Measurements from ENCODE around the gene HLCS.
"Not testable (repeated sequence)": the region's sequence is repeated elsewhere in the genome, so short reads cannot be mapped to it uniquely, and the experiment has no call there.

The HLCS gene

DNA sequence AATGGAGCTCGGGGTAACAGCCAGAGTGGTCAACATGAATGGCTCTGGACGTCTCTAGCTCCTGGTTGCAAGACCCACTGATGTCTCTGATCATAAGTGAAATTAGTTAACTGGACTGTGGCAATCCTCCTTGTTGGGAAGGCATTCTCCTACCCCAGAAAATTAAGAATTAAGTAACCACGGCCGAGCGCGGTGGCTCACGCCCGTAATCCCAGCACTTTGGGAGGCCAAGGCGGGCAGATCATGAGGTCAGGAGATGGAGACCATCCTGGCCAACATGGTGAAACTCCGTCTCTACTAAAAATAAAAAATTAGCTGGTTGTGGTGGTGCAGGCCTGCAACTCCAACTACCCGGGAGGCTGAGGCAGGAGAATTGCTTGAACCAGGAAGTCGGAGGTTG is 14.1 kb downstream of the HLCS start:
- not testable (repeated sequence) for DNase-seq

DNA sequence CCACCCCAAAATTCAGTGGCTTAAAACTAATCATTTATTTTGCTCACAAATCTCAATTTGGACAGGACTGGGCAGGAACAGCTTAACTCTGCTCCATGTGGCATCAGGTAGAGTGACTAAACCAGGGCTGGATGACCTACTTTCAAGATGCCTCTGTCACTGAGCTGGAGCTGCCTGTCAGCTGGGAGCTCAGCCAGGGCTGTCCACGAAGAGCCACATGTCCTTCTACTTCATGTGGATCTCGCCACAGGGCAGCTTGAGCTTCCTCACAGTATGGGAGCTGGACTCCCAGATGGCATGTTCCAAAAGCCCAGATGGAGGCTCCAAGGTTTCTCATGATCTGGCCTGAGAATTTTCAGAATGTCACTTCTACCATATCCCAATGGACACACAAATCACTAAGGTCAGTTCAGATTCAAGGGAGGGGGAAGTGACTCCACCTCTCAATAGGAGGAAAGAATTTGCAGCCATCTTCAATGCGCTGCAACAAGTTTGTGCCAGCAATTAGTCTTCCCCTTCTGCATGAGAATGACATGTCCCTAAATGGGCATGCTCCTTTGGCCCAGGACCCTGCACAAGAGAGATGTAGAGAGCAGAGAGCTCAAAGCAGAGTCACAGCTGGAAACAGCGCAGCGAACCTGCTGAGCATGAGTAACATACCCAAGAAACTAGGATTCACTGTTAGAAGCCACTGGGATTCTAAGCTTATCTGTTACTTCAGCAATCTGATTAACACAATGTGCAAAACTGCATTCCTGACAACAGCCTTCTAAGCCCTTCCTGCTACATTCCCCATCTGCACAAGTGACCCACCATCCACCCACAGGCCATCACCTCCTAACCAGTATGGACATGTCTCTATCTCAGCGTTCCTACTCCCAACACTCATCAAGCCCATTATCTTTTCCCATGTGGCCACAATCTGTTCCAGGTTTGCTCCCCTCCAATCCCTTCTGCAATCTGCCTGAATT is 17.0 kb downstream of the HLCS start:
- no peak for DNase-seq

GRCh38 chr21:36948686-36949085 is 17.8 kb downstream of the HLCS start:
- DNase-seq: no peak

GRCh38 chr21:36946949-36947356 is 19.5 kb downstream of the HLCS start:
- DNase-seq: no peak

GRCh38 chr21:36945496-36946138 is 20.9 kb downstream of the HLCS start:
- no peak for DNase-seq

- no peak for DNase-seq
Observed at GRCh38 chr21:36936361-36937135, 29.9 kb downstream of the HLCS start.

GRCh38 chr21:36934864-36935420 is 31.5 kb downstream of the HLCS start:
- no peak for DNase-seq

DNA sequence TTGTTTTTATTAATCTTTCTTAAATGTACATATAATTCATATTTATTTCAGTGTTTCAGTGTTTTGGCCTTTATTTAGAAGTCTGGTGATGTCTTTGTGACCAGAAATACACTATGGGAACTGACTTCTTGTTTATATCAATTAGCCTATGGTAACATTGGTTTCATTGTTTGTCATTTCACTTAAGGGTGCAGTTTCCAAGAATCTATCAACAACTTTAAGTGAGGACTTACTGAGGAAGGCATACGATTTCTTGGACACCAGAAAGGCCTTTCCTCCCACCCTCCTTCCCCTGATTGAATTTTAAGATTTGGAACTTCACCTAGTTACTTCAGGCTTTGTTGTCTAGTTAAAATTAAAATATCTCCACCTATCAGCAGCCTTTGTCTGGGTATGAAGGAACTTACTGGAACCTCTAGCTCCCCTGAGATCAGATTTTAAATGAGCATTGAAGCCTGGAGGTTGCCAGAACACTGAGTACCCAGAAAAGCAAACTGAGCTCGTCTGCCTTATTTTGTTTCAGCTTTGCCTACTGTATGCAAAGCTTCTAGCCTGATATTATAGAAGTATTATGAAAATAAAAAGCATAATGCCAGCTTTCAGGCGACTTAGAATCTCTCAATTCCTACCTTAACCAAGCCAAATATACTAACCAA is 34.2 kb downstream of the HLCS start:
- DNase-seq: no peak

GRCh38 chr21:36929622-36930021 is 36.8 kb downstream of the HLCS start:
- DNase-seq: no peak

DNA sequence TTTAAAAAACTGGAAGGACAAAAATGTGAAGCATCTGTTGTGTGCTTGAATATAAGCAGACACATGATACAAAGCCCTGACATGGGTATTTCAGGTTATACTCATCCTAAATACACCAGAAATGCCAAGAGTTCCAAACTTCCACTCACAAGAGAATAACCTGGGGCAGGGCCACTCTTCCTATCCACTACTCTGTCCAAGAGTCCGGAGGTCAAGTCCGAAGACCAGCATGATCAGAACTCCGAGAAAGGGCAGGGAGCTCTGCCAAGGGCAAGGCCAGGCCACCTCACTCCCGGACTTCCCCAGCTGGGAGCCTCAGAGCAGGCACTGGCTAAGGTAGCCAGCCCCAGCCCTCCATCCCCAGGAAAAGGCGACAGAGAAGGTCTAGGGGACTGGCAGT is 37.5 kb downstream of the HLCS start:
- no peak for DNase-seq

DNA sequence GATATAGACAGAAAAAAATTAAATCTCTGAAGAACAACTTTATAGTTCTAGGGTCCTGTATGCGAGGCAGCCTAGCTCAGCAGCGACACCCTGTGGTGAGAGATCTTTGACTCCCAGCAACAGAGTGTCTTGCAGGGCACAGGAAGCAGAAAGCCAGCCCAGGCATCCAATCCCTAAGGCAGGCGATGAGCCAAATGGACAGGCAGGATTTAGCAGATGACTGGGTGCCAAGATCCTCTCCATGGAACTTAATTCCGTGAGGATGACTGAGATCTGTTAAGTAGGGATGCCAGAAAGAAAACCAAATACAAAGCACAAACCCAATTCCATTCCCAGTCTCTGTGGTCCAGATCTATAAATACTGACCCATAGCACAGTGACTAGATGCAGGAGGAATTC is 38.8 kb downstream of the HLCS start:
- no peak for DNase-seq

DNA sequence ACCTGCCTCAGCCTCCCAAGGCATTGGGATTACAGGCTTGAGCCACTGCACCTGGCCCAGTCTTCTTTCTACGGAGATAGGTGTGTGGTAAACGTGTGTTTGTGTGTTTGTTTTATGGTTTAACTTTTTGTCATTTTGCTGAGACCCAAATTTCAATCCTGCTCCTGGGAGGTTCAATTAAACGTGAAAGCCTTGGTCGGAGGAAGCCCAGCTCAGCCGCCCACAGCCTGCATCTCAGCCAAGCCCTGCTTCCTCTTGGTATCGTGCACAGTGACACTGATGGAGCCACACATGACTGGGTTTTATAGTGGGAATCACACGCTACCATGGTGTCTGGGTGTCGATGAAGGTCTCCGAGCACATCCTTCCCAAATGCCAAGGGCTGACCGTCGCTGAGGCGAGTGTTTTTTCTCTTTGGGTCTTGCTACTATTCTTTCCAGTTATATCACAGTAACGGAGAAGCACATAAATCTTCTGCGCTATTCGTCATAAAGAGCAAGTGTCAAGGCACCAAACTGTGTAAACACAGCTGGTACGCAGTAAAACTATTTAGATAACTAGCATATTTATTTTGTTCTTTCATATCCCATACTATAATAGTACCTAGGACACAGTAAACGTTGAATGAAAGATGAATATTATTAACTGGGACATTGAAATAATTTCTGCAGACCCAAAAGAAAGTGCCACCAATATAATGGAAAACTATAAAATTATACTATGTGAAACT is 39.3 kb downstream of the HLCS start:
- no peak for DNase-seq

GRCh38 chr21:36923270-36923669 is 43.2 kb downstream of the HLCS start:
- DNase-seq: no peak

DNA sequence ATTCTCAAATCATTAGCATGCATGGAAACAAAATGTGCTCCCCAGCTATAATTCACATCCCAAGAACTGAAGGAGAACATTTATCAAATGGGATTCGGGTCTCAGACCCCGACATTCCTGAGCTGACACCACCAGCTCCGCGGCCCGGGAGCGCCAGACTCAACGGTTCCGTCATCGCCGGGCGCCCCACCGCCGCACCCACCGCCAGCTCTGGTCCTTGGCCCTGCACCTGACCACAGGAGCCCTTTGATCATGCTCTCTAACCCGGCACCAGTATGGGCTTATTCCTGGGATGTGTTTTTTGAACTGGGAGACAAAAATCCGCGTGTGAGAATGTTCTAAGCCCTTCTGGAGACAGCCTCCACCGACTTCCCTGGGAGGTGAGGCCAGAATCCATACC is 43.6 kb downstream of the HLCS start:
- no peak for DNase-seq

DNA sequence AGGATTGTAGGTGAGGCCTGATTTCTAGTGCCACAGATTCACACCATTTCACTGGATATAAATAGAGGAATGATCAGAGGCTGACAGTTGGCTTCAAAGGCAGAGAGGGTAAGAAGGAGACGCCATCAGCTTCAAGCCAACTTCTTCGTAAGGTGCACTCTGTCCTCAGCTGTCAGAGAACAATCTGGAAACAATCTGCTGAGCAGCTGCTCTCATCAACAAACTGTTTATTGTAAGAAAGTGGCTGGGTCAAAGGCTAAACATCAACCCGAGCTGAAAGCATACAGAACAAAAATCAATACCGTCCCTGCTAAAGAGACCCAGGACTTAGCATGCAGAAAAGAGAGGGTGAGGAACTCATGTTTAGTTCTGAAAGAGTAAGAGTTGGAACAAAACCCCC is 48.2 kb downstream of the HLCS start:
- no peak for DNase-seq

DNA sequence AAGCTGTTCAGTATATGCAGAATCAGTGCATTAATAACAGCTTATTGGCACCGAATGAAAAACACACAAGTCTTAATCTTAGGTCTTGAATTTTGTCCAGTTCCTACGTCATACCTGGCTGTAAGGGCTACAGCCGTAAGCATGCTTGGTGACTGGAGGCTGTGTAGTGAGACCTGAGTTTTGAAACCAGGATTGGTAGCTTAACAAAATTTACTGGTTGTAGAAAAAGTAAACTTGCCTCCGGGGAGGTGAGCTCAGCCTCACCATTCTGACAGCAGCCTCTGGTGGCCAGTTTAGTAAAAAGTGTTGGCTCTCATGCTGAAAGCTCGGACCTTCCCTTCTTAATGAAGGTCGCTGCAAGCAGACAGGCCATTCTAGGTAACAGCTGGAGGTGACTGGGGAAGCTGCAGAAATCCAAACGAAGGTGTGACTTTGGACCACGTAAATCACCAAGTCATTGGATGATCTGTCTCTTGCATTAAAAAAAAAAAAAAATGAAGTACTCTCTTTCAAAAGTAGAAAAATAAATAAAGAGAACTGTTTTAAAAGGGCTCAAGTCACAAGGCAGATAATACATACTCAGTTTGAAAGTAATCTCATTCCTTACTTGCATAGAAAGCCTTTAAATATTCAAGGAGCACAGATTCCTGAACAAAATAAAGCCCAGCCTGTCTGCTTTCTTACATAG is 48.9 kb downstream of the HLCS start:
- no peak for DNase-seq

DNA sequence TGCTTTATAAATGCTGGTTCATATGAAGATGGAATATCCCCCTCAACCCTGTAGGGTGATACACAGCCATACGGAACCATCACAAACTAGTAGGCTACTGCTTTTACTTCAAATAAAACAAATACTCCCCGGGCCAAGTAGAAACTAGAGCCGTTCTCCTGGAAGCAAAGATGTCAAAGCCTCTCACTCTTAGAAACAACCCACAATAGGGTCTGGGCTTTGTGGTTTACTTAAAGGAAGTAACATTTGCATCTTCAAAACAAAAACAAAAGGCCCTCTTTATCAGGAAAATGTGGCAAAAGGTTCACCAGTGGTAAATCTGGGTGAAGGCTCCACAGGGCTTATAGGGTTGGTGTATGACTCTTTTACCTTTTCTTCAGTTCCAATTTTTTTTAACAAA is 49.8 kb downstream of the HLCS start:
- no peak for DNase-seq

DNA sequence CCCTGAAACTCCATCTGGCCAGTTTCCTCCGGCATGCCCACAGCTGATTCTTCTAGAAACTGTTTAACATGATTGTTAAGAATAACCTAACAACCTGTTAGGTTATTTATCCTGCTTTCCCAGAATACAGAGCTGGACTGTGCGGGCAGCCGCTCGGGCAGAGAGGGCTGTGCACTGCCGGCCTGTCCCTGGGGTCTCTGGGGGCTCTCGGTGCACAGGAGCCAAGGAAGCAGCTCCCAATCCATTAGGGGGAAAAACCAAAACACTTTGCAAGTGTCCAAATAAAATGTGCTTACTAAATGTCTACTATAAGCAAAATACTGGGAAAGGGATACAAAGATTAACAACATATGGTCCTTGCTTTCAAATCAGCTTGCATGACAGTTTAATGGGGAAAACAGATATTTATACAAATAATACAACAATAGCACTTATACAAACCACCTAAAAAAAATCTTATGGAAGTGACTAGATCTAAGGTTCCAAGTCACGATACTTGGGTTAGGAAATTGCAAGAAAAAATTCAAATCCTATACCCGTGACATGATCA is 50.7 kb downstream of the HLCS start:
- DNase-seq: no peak

- no peak for DNase-seq
Observed at GRCh38 chr21:36915014-36915695, 51.3 kb downstream of the HLCS start.

GRCh38 chr21:36914244-36915013 is 52.0 kb downstream of the HLCS start:
- DNase-seq: no peak
